H1 (cell line): ENCODE results near the gene EXO1. TPM values are rescaled to one million over a fixed set of nuclear protein-coding genes. Genes with fewer than 3 reads are reported as not detected.

Experiments used
- CTCF ChIA-PET: fragments of 300-600 bp; sonication (Branson Sonifier 250); formaldehyde crosslinking; loops from one replicate; lab custom pipeline; 2021; ENCODE audit not compliant: partially characterized antibody; lab: Charles Lee
- POLR2A ChIA-PET: fragments of 300-600 bp; sonication (Branson Sonifier 250); formaldehyde crosslinking; loops from one replicate; lab custom pipeline; 2021; ENCODE audit warnings: inconsistent platforms; ENCODE audit not compliant: partially characterized antibody; lab: Charles Lee
- DNase-seq, 2 experiments: peaks; one replicate each; pipeline versions ENCODE4 v3.0.0 to v3.0.0-alpha.2; 2010 to 2022; ENCODE audit warnings: low spot score in 2 of 2, low read depth in 1 of 2, mixed read lengths in 1 of 2
- FAIRE-seq: peaks from 2 replicates; lab custom pipeline; 2011; peaks lifted over from hg19 to GRCh38; lab: Jason Lieb, UNC
- H2AFZ ChIP-seq: 2 replicates; pipeline ENCODE4 v1.8.1; 2012; ENCODE audit warnings: low read length, inconsistent platforms
- H2AK5ac ChIP-seq: 2 replicates; pipeline ENCODE4 v1.6.1; 2013; ENCODE audit warnings: low read depth, low read length
- H2BK120ac ChIP-seq: replicated peaks from 2 replicates; pipeline ENCODE3; 2013; ENCODE audit warnings: low read depth, low read length, inconsistent platforms
- H2BK12ac ChIP-seq: 2 replicates; pipeline ENCODE4 v1.6.1; 2013; ENCODE audit warnings: low read depth, low read length
- H2BK15ac ChIP-seq: 2 replicates; pipeline ENCODE4 v1.6.1; 2013; ENCODE audit warnings: low read length
- H2BK20ac ChIP-seq: 2 replicates; pipeline ENCODE4 v1.6.1; 2013; ENCODE audit warnings: low read length
- H2BK5ac ChIP-seq: 2 replicates; pipeline ENCODE4 v1.6.1; 2013; ENCODE audit warnings: low read depth, low read length
- H3K14ac ChIP-seq: 2 replicates; pipeline ENCODE4 v1.6.1; 2013; ENCODE audit warnings: inconsistent platforms; ENCODE audit not compliant: insufficient read length
- H3K18ac ChIP-seq: 2 replicates; pipeline ENCODE4 v1.6.1; 2013; ENCODE audit warnings: low read length; ENCODE audit errors: extremely low read depth
- H3K23ac ChIP-seq: 2 replicates; pipeline ENCODE4 v1.6.1; 2013; ENCODE audit warnings: inconsistent platforms; ENCODE audit not compliant: insufficient read length
- H3K23me2 ChIP-seq: 2 replicates; pipeline ENCODE4 v1.6.1; 2013; ENCODE audit warnings: low read depth, low read length
- H3K27ac ChIP-seq: 2 replicates; pipeline ENCODE4 v1.6.1; 2011; ENCODE audit warnings: low read depth, low read length, inconsistent platforms
- H3K27me3 ChIP-seq, 4 experiments: replicated peaks in 1 of 4; 1 replicate in 1 of 4; 2 replicates in 3 of 4; pipeline versions ENCODE4 v1.6.1 to v1.8.1; 2011 to 2013; ENCODE audit warnings: low read length in 3 of 4, mild to moderate bottlenecking in 3 of 4, inconsistent platforms in 2 of 4, mixed read lengths in 2 of 4, moderate library complexity in 1 of 4; ENCODE audit not compliant: control insufficient read depth in 3 of 4, insufficient read depth in 3 of 4; ENCODE audit errors: extremely low read depth in 1 of 4
- H3K36me3 ChIP-seq, 4 experiments: 2 replicates each; pipeline versions ENCODE4 v1.6.1 to v1.8.1; 2011 to 2013; ENCODE audit warnings: mild to moderate bottlenecking in 4 of 4, low read length in 3 of 4, moderate library complexity in 2 of 4, control low read depth in 1 of 4, inconsistent platforms in 1 of 4; ENCODE audit not compliant: insufficient read depth in 4 of 4, control insufficient read depth in 2 of 4
- H3K4ac ChIP-seq: replicated peaks from 2 replicates; pipeline ENCODE3; 2013; ENCODE audit warnings: low read length, low read depth, mixed read lengths, inconsistent platforms; ENCODE audit not compliant: insufficient read length
- H3K4me1 ChIP-seq, 4 experiments: replicated peaks in 1 of 4; 1 replicate in 1 of 4; 2 replicates in 3 of 4; pipeline versions ENCODE4 v1.6.1 to v1.8.1; 2011 to 2013; ENCODE audit warnings: low read length in 3 of 4, inconsistent platforms in 2 of 4, mixed read lengths in 1 of 4; ENCODE audit not compliant: insufficient read depth in 4 of 4, control insufficient read depth in 3 of 4
- H3K4me2 ChIP-seq, 2 experiments: 2 replicates each; pipeline versions ENCODE4 v1.6.1 to v1.8.1; 2011 to 2013; ENCODE audit warnings: low read depth in 2 of 2, low read length in 2 of 2, control low read depth in 1 of 2, inconsistent platforms in 1 of 2, mild to moderate bottlenecking in 1 of 2; ENCODE audit not compliant: insufficient read depth in 1 of 2
- H3K4me3 ChIP-seq, 4 experiments: fragments of 200-600, 300-600 bp in 1 of 4; sonication (generic), shearing (Covaris generic), sonication (Bioruptor Twin) in 1 of 4; 2 replicates each; pipeline versions ENCODE4 v1.5.1 to v1.8.1; 2011 to 2016; ENCODE audit warnings: low read length in 4 of 4, low read depth in 3 of 4, control low read depth in 2 of 4, inconsistent platforms in 2 of 4, mild to moderate bottlenecking in 2 of 4, mixed read lengths in 1 of 4, moderate library complexity in 1 of 4; ENCODE audit not compliant: insufficient read depth in 2 of 4; ENCODE audit errors: extremely low read depth in 1 of 4
- H3K56ac ChIP-seq: replicated peaks from 2 replicates; pipeline ENCODE3; 2013; ENCODE audit warnings: low read depth, mild to moderate bottlenecking, mixed read lengths, low read length, inconsistent platforms; ENCODE audit not compliant: insufficient read length
- H3K79me1 ChIP-seq: 2 replicates; pipeline ENCODE4 v1.6.1; 2013; ENCODE audit warnings: low read depth, low read length, control low read depth
- H3K79me2 ChIP-seq, 2 experiments: 2 replicates each; pipeline versions ENCODE4 v1.6.1 to v1.8.1; 2012 to 2013; ENCODE audit warnings: low read length in 2 of 2, mild to moderate bottlenecking in 2 of 2, inconsistent platforms in 1 of 2; ENCODE audit not compliant: insufficient read depth in 2 of 2, control insufficient read depth in 1 of 2
- H3K9ac ChIP-seq, 4 experiments: replicated peaks in 1 of 4; 1 replicate in 1 of 4; 2 replicates in 3 of 4; pipeline versions ENCODE4 v1.6.1 to v1.8.1; 2011 to 2013; ENCODE audit warnings: low read depth in 3 of 4, low read length in 3 of 4, control low read depth in 2 of 4, mild to moderate bottlenecking in 2 of 4, moderate library complexity in 2 of 4, inconsistent platforms in 1 of 4; ENCODE audit errors: extremely low read depth in 1 of 4
- H3K9me3 ChIP-seq, 2 experiments: 2 replicates each; pipeline versions ENCODE4 v1.6.1 to v1.8.1; 2012 to 2013; ENCODE audit warnings: mild to moderate bottlenecking in 2 of 2, moderate library complexity in 2 of 2, control low read depth in 1 of 2, inconsistent platforms in 1 of 2, low read depth in 1 of 2, low read length in 1 of 2, mixed read lengths in 1 of 2; ENCODE audit not compliant: insufficient read depth in 2 of 2
- H4K20me1 ChIP-seq, 2 experiments: replicated peaks in 1 of 2; 2 replicates each; pipeline versions ENCODE3 to v1.8.1; 2011 to 2013; ENCODE audit warnings: inconsistent platforms in 2 of 2, low read length in 2 of 2, mild to moderate bottlenecking in 1 of 2; ENCODE audit not compliant: insufficient read depth in 2 of 2, control insufficient read depth in 1 of 2
- H4K5ac ChIP-seq: 2 replicates; pipeline ENCODE4 v1.6.1; 2013; ENCODE audit warnings: low read length, low read depth, mixed read lengths, inconsistent platforms; ENCODE audit not compliant: insufficient read length
- H4K8ac ChIP-seq: 2 replicates; pipeline ENCODE4 v1.8.0; 2013; ENCODE audit warnings: mild to moderate bottlenecking, moderate library complexity, low read length, inconsistent platforms; ENCODE audit not compliant: insufficient read depth; ENCODE audit errors: extremely low read depth
- H4K91ac ChIP-seq: replicated peaks from 2 replicates; pipeline ENCODE3; 2013; ENCODE audit warnings: low read length, mixed read lengths, inconsistent platforms; ENCODE audit not compliant: insufficient read length
- ASH2L ChIP-seq: fragments of 200-600, 300-600 bp; sonication (generic); IDR thresholded peaks from one replicate; pipeline ENCODE4 v1.7.1; 2017; ENCODE audit warnings: low read length
- GTF2F1 ChIP-seq: IDR thresholded peaks from 2 replicates; pipeline ENCODE4 v1.6.1; 2012; ENCODE audit warnings: low read depth, low read length, improper control_type of control experiment, borderline replicate concordance
- HDAC2 ChIP-seq, 2 experiments: fragments of 300-600 bp in 1 of 2; sonication (generic) in 1 of 2; IDR thresholded peaks; 2 replicates each; pipeline ENCODE4 v1.6.1; 2011 to 2012; ENCODE audit warnings: low read depth in 2 of 2, low read length in 2 of 2, mild to moderate bottlenecking in 2 of 2, moderate library complexity in 2 of 2, borderline replicate concordance in 1 of 2, inconsistent platforms in 1 of 2
- JUN ChIP-seq: IDR thresholded peaks from 2 replicates; pipeline ENCODE4 v1.6.1; 2011; ENCODE audit warnings: low read depth, mild to moderate bottlenecking, improper control_type of control experiment, low read length
- JUND ChIP-seq: IDR thresholded peaks from 2 replicates; pipeline ENCODE4 v1.6.1; 2011; ENCODE audit warnings: mild to moderate bottlenecking, improper control_type of control experiment, low read length
- SIN3A ChIP-seq, 2 experiments: IDR thresholded peaks in 1 of 2; conservative IDR thresholded peaks in 1 of 2; 2 replicates each; pipeline ENCODE4 v1.6.1; 2011 to 2012; ENCODE audit warnings: low read length in 2 of 2, improper control_type of control experiment in 1 of 2, low read depth in 1 of 2, mild to moderate bottlenecking in 1 of 2
- SIX5 ChIP-seq: IDR thresholded peaks from 2 replicates; pipeline ENCODE4 v1.6.1; 2011; ENCODE audit warnings: mild to moderate bottlenecking, low read depth, low read length
- SP2 ChIP-seq: IDR thresholded peaks from 2 replicates; pipeline ENCODE4 v1.6.1; 2012; ENCODE audit warnings: mild to moderate bottlenecking, low read length, inconsistent platforms
- WGBS, 2 experiments: shearing (Covaris generic) in 1 of 2; methylation state at CpG; one replicate each; pipeline versions ENCODE4 v1.1.6 to v1.1.7; 2013 to 2015; ENCODE audit warnings: low lambda C conversion rate in 2 of 2, mixed read lengths in 2 of 2, inconsistent platforms in 1 of 2, low coverage in 1 of 2, missing lambda C conversion rate in 1 of 2; ENCODE audit not compliant: insufficient replicate concordance in 2 of 2, insufficient coverage in 1 of 2, insufficient read length in 1 of 2; ENCODE audit errors: extremely low coverage in 1 of 2, missing lambda C conversion rate in 1 of 2; 5-methylcytosine and 5-hydroxymethylcytosine counted together
- polyA plus RNA-seq, 7 experiments: library from polyadenylated mRNA; depleted of rRNA in 3 of 7; stranded (reverse) in 5 of 7; unstranded in 2 of 7; fragments of >200 nt in 5 of 7; fragments of 200-250 nt in 2 of 7; gene quantifications; 1 replicate in 5 of 7; 2 replicates in 1 of 7; 4 replicates in 1 of 7; pipeline versions ENCODE4 v1.2.1 to v1.2.3, GENCODE V29; 2011 to 2013; ENCODE audit warnings: missing spikeins in 2 of 7, mixed read lengths in 2 of 7
- total RNA-seq: library from RNA; stranded (reverse); fragmentation: NEBNext Ultra II Directional; extraction: Animal tissue kit (Norgen Biotek cat#: 25700); gene quantifications from 2 replicates; pipeline ENCODE4 v1.2.1, GENCODE V29; 2021
- TF ChIP-seq, protein P1 (sequence below): IDR thresholded peaks from 2 replicates; pipeline ENCODE4 v1.6.1; 2012; ENCODE audit warnings: inconsistent platforms
- TF ChIP-seq, protein P2 (sequence below): IDR thresholded peaks from 2 replicates; pipeline ENCODE4 v1.6.1; 2012; ENCODE audit warnings: low read length, inconsistent platforms

EXO1 gene
- total and polyA plus RNA-seq, 2 of the 8 experiments (the other 6 are each of a cell fraction or from before 2014, with no cell fraction given), result 9.2 to 43.0 TPM

- Histone ChIP-seq H2BK120ac (no peak overlapping the region), H3K56ac (no peak overlapping the region), H3K4ac (no peak overlapping the region), H4K8ac (no peak overlapping the region), H3K4me2 (no peak overlapping the region), H3K36me3 (no peaks in the 10 kb centered on the region), H3K27me3 (no peaks in the 10 kb centered on the region), H3K14ac (no peak overlapping the region), H4K5ac (no peak overlapping the region), H3K9ac (no peak overlapping the region; a peak in 1 of 7 replicates), H2AFZ (0 out of 2 replicates have a peak overlapping the region, but pooled peaks have one; percentile 10), H3K18ac (no peak overlapping the region), H2BK20ac (no peak overlapping the region), H3K23ac (no peak overlapping the region), H2AK5ac (no peak overlapping the region), H2BK15ac (no peak overlapping the region), H2BK5ac (no peak overlapping the region), H3K9me3 (peaks cover 0 to 3% of the 10 kb centered on the region in 2 experiments; a peak in 1 of 4 replicates), H3K79me2 (no peaks in the 10 kb centered on the region), H3K23me2 (no peaks in the 10 kb centered on the region), H2BK12ac (no peak overlapping the region; the same call in 1 of the 2 replicates), H3K27ac (no peak overlapping the region), H3K4me3 (no peak overlapping the region), H4K91ac (no peak overlapping the region), H3K4me1 (peaks cover 0 to 4% (median under 1%) of the 10 kb centered on the region in 4 experiments; a peak in 2 of 7 replicates), H4K20me1 (no peaks in the 10 kb centered on the region), H3K79me1 (no peaks in the 10 kb centered on the region)
- FAIRE-seq (no peak), DNase-seq (peak; percentile 13 to 57)
- ChIA-PET POLR2A (interaction anchor here (1.3 to 2.1 kb wide), 2 partner anchors 16 to 40 kb away, joined by 3 to 5 read pairs; no protein-coding TSS in a partner anchor), CTCF (interaction anchor here (0.5 to 3.2 kb wide), 5 partner anchors 12 to 85 kb away, joined by 3 to 15 read pairs (median 11); partner anchors contain the start of gene MAP1LC3C)
- 80% methylated on average over 12 of the region's 12 CpGs; no CpG with 5 or more reads in 1 of the 2 experiments for WGBS, 2 experiments
- TF ChIP-seq JUND (peak; percentile 88), JUN (peak; percentile 85), SP2 (no peak), SIX5 (no peak), ASH2L (no peak), GTF2F1 (no peak), HDAC2 (IDR thresholded peaks at IDR 0.05; ENCODE audit: borderline replicate concordance in 1 of 2, low read depth in 2 of 2, low read length in 2 of 2) (no peak), SIN3A (conservative IDR thresholded peaks at IDR 0.05 in 1 of 2, IDR thresholded peaks at IDR 0.05 in 1 of 2; ENCODE audit: low read depth in 1 of 2, low read length in 2 of 2) (no peak)
- TF ChIP-seq, protein P1, sequence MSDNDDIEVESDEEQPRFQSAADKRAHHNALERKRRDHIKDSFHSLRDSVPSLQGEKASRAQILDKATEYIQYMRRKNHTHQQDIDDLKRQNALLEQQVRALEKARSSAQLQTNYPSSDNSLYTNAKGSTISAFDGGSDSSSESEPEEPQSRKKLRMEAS, result no peak
- TF ChIP-seq, protein P2, sequence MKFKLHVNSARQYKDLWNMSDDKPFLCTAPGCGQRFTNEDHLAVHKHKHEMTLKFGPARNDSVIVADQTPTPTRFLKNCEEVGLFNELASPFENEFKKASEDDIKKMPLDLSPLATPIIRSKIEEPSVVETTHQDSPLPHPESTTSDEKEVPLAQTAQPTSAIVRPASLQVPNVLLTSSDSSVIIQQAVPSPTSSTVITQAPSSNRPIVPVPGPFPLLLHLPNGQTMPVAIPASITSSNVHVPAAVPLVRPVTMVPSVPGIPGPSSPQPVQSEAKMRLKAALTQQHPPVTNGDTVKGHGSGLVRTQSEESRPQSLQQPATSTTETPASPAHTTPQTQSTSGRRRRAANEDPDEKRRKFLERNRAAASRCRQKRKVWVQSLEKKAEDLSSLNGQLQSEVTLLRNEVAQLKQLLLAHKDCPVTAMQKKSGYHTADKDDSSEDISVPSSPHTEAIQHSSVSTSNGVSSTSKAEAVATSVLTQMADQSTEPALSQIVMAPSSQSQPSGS, result peak; percentile 96
These were observed 86.3 kb downstream of the EXO1 start for GRCh38 chr1:241934201-241934848.
